ENCODE measurements around the gene ANKRD40.

DNA sequence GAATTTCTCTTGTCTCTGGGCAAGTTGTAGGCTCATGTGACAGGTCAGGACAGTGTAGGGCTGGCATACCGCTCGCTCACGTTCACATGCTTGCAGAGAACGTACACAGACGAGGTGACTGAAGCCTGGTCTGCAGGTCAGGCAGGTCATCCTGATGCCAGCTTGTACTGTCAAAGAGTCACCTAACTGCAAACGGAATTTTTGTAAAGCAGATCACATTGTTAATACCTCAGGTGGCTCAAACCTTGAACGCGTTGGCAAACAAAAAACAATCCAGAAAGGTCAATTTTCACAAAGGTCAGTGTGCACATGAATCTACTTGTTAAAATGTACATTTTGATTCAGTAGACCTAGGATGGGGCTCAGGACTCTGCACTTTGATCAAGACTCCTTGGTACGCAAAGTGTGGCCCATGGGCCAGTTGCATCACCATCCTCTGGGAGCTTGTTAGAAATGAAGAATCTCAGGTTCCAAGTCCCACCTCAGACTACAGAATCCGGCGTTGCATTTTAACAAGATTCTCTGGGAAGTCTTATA is 28.6 kb downstream of the ANKRD40 start:
- TF ChIP-seq YY1 (IDR thresholded peaks at IDR 0.05; ENCODE audit: insufficient read depth, insufficient read length) (no peak), ZNF274 (IDR thresholded peaks at IDR 0.05; ENCODE audit: low read depth, low read length) (no peak)
